ENCODE measurements around the gene POLR2J. TPM values are rescaled to one million over a fixed set of nuclear protein-coding genes. Genes with fewer than 3 reads are reported as not detected.

The POLR2J gene
- polyA plus RNA-seq, 1 donor (not counting 4 experiments of a cell fraction or from before 2014, with no cell fraction given) = 65.0 TPM

DNA sequence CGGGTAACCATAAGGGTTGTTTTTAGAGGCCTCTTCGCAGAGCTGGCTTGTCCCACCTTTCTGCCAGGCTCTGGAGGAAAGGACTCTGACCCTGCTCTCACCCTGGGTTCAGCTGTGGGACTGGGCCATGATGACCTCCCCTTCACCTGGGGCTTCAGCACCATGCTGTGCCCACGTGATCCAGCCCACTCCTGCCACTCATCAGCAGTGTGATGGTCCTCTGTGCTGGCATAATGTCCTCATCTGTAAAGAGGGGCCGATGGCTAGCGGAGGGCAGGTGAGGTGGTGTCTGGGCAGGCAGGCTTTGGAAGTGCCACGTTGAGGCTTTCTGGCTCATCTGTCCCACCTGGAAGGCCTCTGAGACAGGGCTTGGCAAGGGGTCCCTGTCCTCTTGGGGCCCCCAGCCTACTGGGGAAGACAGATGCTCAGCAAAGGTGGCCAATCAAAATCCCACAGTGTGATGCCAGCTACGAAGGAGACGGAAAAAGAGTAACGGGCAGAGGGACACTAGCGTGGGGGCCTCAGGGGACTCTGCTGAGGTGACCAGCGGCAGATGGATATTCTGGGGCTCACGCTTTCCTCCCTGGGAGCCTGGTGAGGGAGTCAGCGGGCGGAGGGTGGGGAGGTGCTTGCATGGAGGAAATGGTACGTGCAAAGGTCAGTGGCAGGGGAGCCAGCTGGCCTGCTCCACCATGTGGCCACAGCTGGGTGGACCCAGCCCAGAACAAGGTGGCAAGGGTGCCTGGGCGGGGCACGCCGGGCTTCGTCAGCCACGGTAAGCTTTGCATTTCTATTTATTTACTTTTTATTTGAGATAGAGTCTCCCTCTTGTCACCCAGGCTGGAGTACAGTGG is 8.5 kb downstream of the POLR2J start:
- Histone ChIP-seq H3K9me3 (ENCODE audit: control insufficient read depth, low read depth, low read length) (no peaks in the 10 kb centered on the region), H3K9me1 (ENCODE audit: control insufficient read depth, extremely low read depth, insufficient read depth, low read length) (no peaks in the 10 kb centered on the region), H3K27ac (ENCODE audit: control insufficient read depth, insufficient read depth, low read length) (no peak overlapping the region), H3K4me3 (ENCODE audit: control insufficient read depth in 2 of 3, extremely low read depth in 1 of 3, insufficient read depth in 2 of 3, low read depth in 1 of 3, low read length in 3 of 3) (no peak overlapping the region), H3K36me3 (ENCODE audit: control insufficient read depth in 2 of 2, extremely low read depth in 1 of 2, insufficient read depth in 2 of 2, low read length in 2 of 2) (peaks cover 6 to 8% of the 10 kb centered on the region in 2 experiments), H4K20me1 (ENCODE audit: control insufficient read depth, extremely low read depth, insufficient read depth, low read length) (no peaks in the 10 kb centered on the region), H3K9ac (ENCODE audit: control insufficient read depth, extremely low read depth, insufficient read depth, low read length) (no peak overlapping the region), H3K27me3 (ENCODE audit: control insufficient read depth, extremely low read depth, insufficient read depth, low read length) (no peaks in the 10 kb centered on the region), H3K79me2 (ENCODE audit: control insufficient read depth, insufficient read depth, low read length) (peaks cover 4% of the 10 kb centered on the region), H3K4me2 (ENCODE audit: control insufficient read depth, extremely low read depth, insufficient read depth, low read depth, low read length) (no peak overlapping the region), H2AFZ (ENCODE audit: control insufficient read depth, low read length) (no peak overlapping the region), H3K4me1 (ENCODE audit: control insufficient read depth, extremely low read depth, insufficient read depth, low read length) (peaks cover 8% of the 10 kb centered on the region)
- FAIRE-seq (no peak), DNase-seq (ENCODE audit: low read depth, low spot score) (no peak)
- TF ChIP-seq EZH2 (IDR thresholded peaks at IDR 0.05; ENCODE audit: low read length) = no peak
- TF ChIP-seq, protein P1, sequence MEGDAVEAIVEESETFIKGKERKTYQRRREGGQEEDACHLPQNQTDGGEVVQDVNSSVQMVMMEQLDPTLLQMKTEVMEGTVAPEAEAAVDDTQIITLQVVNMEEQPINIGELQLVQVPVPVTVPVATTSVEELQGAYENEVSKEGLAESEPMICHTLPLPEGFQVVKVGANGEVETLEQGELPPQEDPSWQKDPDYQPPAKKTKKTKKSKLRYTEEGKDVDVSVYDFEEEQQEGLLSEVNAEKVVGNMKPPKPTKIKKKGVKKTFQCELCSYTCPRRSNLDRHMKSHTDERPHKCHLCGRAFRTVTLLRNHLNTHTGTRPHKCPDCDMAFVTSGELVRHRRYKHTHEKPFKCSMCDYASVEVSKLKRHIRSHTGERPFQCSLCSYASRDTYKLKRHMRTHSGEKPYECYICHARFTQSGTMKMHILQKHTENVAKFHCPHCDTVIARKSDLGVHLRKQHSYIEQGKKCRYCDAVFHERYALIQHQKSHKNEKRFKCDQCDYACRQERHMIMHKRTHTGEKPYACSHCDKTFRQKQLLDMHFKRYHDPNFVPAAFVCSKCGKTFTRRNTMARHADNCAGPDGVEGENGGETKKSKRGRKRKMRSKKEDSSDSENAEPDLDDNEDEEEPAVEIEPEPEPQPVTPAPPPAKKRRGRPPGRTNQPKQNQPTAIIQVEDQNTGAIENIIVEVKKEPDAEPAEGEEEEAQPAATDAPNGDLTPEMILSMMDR (optimal IDR thresholded peaks at IDR 0.05 in 1 of 3, IDR thresholded peaks at IDR 0.05 in 1 of 3, conservative IDR thresholded peaks at IDR 0.05 in 1 of 3; ENCODE audit: extremely low read depth in 1 of 3, insufficient read depth in 2 of 3, low read length in 3 of 3) = no peak
- dilution Hi-C loops (cut with MboI; ENCODE audit: extremely low pct_ligation_motif_present, low sequenced_read_pairs) = no loop called here

GRCh38 chr7:102469351-102469971 is 9.3 kb downstream of the POLR2J start:
- Histone ChIP-seq H3K27ac (ENCODE audit: control insufficient read depth, insufficient read depth, low read length) (no peak overlapping the region), H2AFZ (ENCODE audit: control insufficient read depth, low read length) (no peak overlapping the region), H4K20me1 (ENCODE audit: control insufficient read depth, extremely low read depth, insufficient read depth, low read length) (no peaks in the 10 kb centered on the region), H3K4me1 (ENCODE audit: control insufficient read depth, extremely low read depth, insufficient read depth, low read length) (peaks cover 8% of the 10 kb centered on the region), H3K79me2 (ENCODE audit: control insufficient read depth, insufficient read depth, low read length) (peaks cover 5% of the 10 kb centered on the region), H3K4me2 (ENCODE audit: control insufficient read depth, extremely low read depth, insufficient read depth, low read depth, low read length) (no peak overlapping the region), H3K9me3 (ENCODE audit: control insufficient read depth, low read depth, low read length) (no peaks in the 10 kb centered on the region), H3K4me3 (ENCODE audit: control insufficient read depth in 2 of 3, extremely low read depth in 1 of 3, insufficient read depth in 2 of 3, low read depth in 1 of 3, low read length in 3 of 3) (no peak overlapping the region), H3K36me3 (ENCODE audit: control insufficient read depth in 2 of 2, extremely low read depth in 1 of 2, insufficient read depth in 2 of 2, low read length in 2 of 2) (peaks cover 6 to 8% of the 10 kb centered on the region in 2 experiments), H3K9ac (ENCODE audit: control insufficient read depth, extremely low read depth, insufficient read depth, low read length) (no peak overlapping the region), H3K9me1 (ENCODE audit: control insufficient read depth, extremely low read depth, insufficient read depth, low read length) (no peaks in the 10 kb centered on the region), H3K27me3 (ENCODE audit: control insufficient read depth, extremely low read depth, insufficient read depth, low read length) (no peaks in the 10 kb centered on the region)
- FAIRE-seq (no peak), DNase-seq (ENCODE audit: low read depth, low spot score) (no peak)
- dilution Hi-C loops (cut with MboI; ENCODE audit: extremely low pct_ligation_motif_present, low sequenced_read_pairs) = no loop called here
- TF ChIP-seq EZH2 (IDR thresholded peaks at IDR 0.05; ENCODE audit: low read length) = no peak
- TF ChIP-seq, protein P1 (optimal IDR thresholded peaks at IDR 0.05 in 1 of 3, IDR thresholded peaks at IDR 0.05 in 1 of 3, conservative IDR thresholded peaks at IDR 0.05 in 1 of 3; ENCODE audit: extremely low read depth in 1 of 3, insufficient read depth in 2 of 3, low read length in 3 of 3) = no peak
